Ovary (tissue), 9 donors: ENCODE measurements around the gene DNAJB4. TPM values are rescaled to one million over a fixed set of nuclear protein-coding genes. Genes with fewer than 3 reads are reported as not detected.

ENCODE experiments used
- DNase-seq, 5 donors: peaks; one replicate each; pipeline ENCODE4 v3.0.0-alpha.2; 2019 to 2020
- H3K27ac ChIP-seq, 2 donors: fragments of 200-600 bp; one replicate each; pipeline versions ENCODE4 v1.5.1 to v1.8.0; 2019 to 2022
- H3K27me3 ChIP-seq: fragments of 200-600 bp; one replicate; pipeline ENCODE4 v1.8.0; 2022
- H3K36me3 ChIP-seq: fragments of 200-600 bp; sonication (generic); one replicate; pipeline ENCODE4 v1.5.1; 2019
- H3K4me1 ChIP-seq: one replicate; pipeline ENCODE4 v1.8.1; 2013; ENCODE audit warnings: mild to moderate bottlenecking, moderate library complexity; ENCODE audit not compliant: insufficient read depth
- H3K4me3 ChIP-seq: fragments of 200-600 bp; sonication (generic); one replicate; pipeline ENCODE4 v1.5.1; 2017
- H3K9me3 ChIP-seq, 2 donors: fragments of 200-600 bp in 1 of 2; sonication (generic) in 1 of 2; one replicate each; pipeline versions ENCODE4 v1.5.1 to v1.8.1; 2013 to 2019; ENCODE audit warnings: mild to moderate bottlenecking in 1 of 2, moderate library complexity in 1 of 2
- CTCF ChIP-seq, 3 donors: fragments of 450-650 bp in 2 of 3; fragments of 200-600 bp in 1 of 3; IDR thresholded peaks; one replicate each; pipeline versions ENCODE4 v1.5.1 to v1.8.0; 2016 to 2022; ENCODE audit warnings: antibody characterized with exemption in 3 of 3, mild to moderate bottlenecking in 1 of 3
- EP300 ChIP-seq: sonication (generic); formaldehyde crosslinking; IDR thresholded peaks from one replicate; pipeline ENCODE4 v1.6.1; 2017; ENCODE audit warnings: antibody characterized with exemption
- POLR2A ChIP-seq: fragments of 450-650 bp; IDR thresholded peaks from one replicate; pipeline ENCODE4 v1.6.1; 2017; ENCODE audit warnings: antibody characterized with exemption, mild to moderate bottlenecking, moderate library complexity
- WGBS, 3 donors: extraction: QIAGEN DNeasy Blood & Tissue Kit in 1 of 3; methylation state at CpG; one replicate each; pipeline versions ENCODE4 v1.1.5 to v1.1.7; 2013 to 2017; 5-methylcytosine and 5-hydroxymethylcytosine counted together
- intact Hi-C, 4 donors: fragments of 100-400 bp; cut with DNase I; formaldehyde crosslinking; loops; one replicate each; pipeline versions ENCODE4 v1.11.0 to v1.15.1; 2022 to 2023
- polyA plus RNA-seq, 2 donors: library from polyadenylated mRNA; stranded (reverse); fragments of 200-250 nt in 1 of 2; fragments of 350-450 nt in 1 of 2; fragmentation: Illumina TruSeq in 1 of 2; extraction: RNeasy Lipid Tissue Mini Kit (QIAGEN cat#74804) in 1 of 2; gene quantifications; one replicate each; pipeline ENCODE4 v1.2.3, GENCODE V29; 2013 to 2014
- total RNA-seq, 7 donors: library from RNA; depleted of rRNA in 2 of 7; stranded (reverse); fragments of >200 nt in 2 of 7; fragmentation: NEBNext Ultra II Directional in 3 of 7; extraction: Animal tissue kit (Norgen Biotek cat#: 25700) in 3 of 7; gene quantifications; one replicate each; pipeline versions ENCODE4 v1.1.0 to v1.2.4, GENCODE V29; 2016 to 2023
- donor health status: DM: no; HTN: no; CAD: no; lungs with moderate emphysema.
- donor health status: DM: no; HTN: no; CAD: no.
- donor health status: Bipolar disorder and iron deficiency.
- donor health status: DM: yes; HTN: yes; CAD: no.
- donor health status: DM: no; HTN: no; CAD: no.
- donor health status: DM: yes; HTN: yes; CAD: no.

The DNAJB4 gene
- total and polyA plus RNA-seq, 9 donors: 18.7 to 48.6 (median 23.8) TPM

GRCh38 chr1:78003070-78003746 lies 1.5 kb upstream of the DNAJB4 start:
- peak overlapping the region in 1 of 2 donors; percentile 84 for H3K27ac ChIP-seq
- H3K4me3 ChIP-seq: no peak overlapping the region
- no peaks in the 10 kb centered on the region for H3K27me3 ChIP-seq
- no peak for TF ChIP-seq CTCF (IDR thresholded peaks at IDR 0.05)
- no peak for TF ChIP-seq POLR2A
- no peak for TF ChIP-seq EP300
- H3K36me3 ChIP-seq: no peaks in the 10 kb centered on the region
- intact Hi-C loops: no loop called here
- no peaks in the 10 kb centered on the region for H3K9me3 ChIP-seq
- no peak for DNase-seq
- no peaks in the 10 kb centered on the region for H3K4me1 ChIP-seq
- 35 to 47% (median 39%) methylated on average over 3 of the region's 3 CpGs for WGBS, 3 donors

- intact Hi-C loops: loop anchor here in 1 of 4 donors (2.0 kb wide), 1 partner anchor 25 kb away; the partner anchor contains the start of gene FUBP1
- H3K9me3 ChIP-seq: no peaks in the 10 kb centered on the region
- H3K27me3 ChIP-seq: no peaks in the 10 kb centered on the region
- peak overlapping the region; percentile 72 to 84 for H3K27ac ChIP-seq
- peak overlapping the region; percentile 64 for H3K4me3 ChIP-seq
- H3K36me3 ChIP-seq: no peaks in the 10 kb centered on the region
- no peaks in the 10 kb centered on the region for H3K4me1 ChIP-seq
- WGBS, 3 donors: 2 to 3% (median 2%) methylated on average over 8 of the region's 8 CpGs
- DNase-seq: peak; percentile 53 to 61 (median 58)
- no peak for TF ChIP-seq POLR2A
- peak in 1 of 3 donors; percentile 40 for TF ChIP-seq CTCF (IDR thresholded peaks at IDR 0.05)
- no peak for TF ChIP-seq EP300
Observed at GRCh38 chr1:78003882-78004718, 639 bp upstream of the DNAJB4 start.

GRCh38 chr1:78005448-78005722 lies 646 bp downstream of the DNAJB4 start:
- Histone ChIP-seq H3K27ac (peak overlapping the region; percentile 72 to 84), H3K4me3 (peak overlapping the region; percentile 64), H3K9me3 (no peaks in the 10 kb centered on the region), H3K4me1 (no peaks in the 10 kb centered on the region), H3K36me3 (no peaks in the 10 kb centered on the region), H3K27me3 (no peaks in the 10 kb centered on the region)
- TF ChIP-seq EP300: no peak
- no peak for TF ChIP-seq CTCF (IDR thresholded peaks at IDR 0.05)
- no peak for TF ChIP-seq POLR2A
- DNase-seq: no peak
- 0 to 3% (median 0%) methylated on average over 1 of the region's 1 CpG for WGBS, 3 donors
- intact Hi-C loops: loop anchor here in 1 of 4 donors (2.0 kb wide), 1 partner anchor 27 kb away; the partner anchor contains the start of gene FUBP1

GRCh38 chr1:78005755-78006154 lies 1.0 kb downstream of the DNAJB4 start:
- intact Hi-C loops: loop anchor here in 1 of 4 donors (2.0 kb wide), 1 partner anchor 27 kb away; the partner anchor contains the start of gene FUBP1

More at GRCh38 chr1:78005755-78006154, 1.0 kb downstream of the DNAJB4 start:
- H3K4me3 ChIP-seq: peak overlapping the region; percentile 64
- H3K27me3 ChIP-seq: no peaks in the 10 kb centered on the region
- H3K9me3 ChIP-seq: no peaks in the 10 kb centered on the region
- H3K4me1 ChIP-seq: no peaks in the 10 kb centered on the region
- peak overlapping the region; percentile 72 to 84 for H3K27ac ChIP-seq
- WGBS, 3 donors: 0% methylated on average over 1 of the region's 1 CpG
- DNase-seq: peak in 3 of 5 donors; percentile 28 to 48 (median 45)
- no peak for TF ChIP-seq EP300
- no peak for TF ChIP-seq CTCF (IDR thresholded peaks at IDR 0.05)
- TF ChIP-seq POLR2A: no peak
- no peaks in the 10 kb centered on the region for H3K36me3 ChIP-seq
